Activated T-cell treated with anti-CD3 and anti-CD28 coated beads, Interleukin-2, amount 50 U/mL, for 24 hours (primary cell): Measurements from ENCODE around the gene CMTM3.
"Not testable (repeated sequence)": the region's sequence is repeated elsewhere in the genome, so short reads cannot be mapped to it uniquely, and the experiment has no call there.

ENCODE experiments used
- DNase-seq: peaks from one replicate; pipeline ENCODE4 v3.0.0-alpha.2; 2020
- H3K27ac Mint-ChIP-seq: 2 replicates; pipeline ENCODE4 v1.8.0; 2020; ENCODE audit warnings: mild to moderate bottlenecking, mixed read lengths
- H3K27me3 Mint-ChIP-seq: 2 replicates; pipeline ENCODE4 v1.8.0; 2020; ENCODE audit warnings: mixed read lengths
- H3K36me3 Mint-ChIP-seq: 2 replicates; pipeline ENCODE4 v1.8.0; 2020; ENCODE audit warnings: low read depth, mixed read lengths
- H3K4me1 Mint-ChIP-seq: 2 replicates; pipeline ENCODE4 v1.8.0; 2020; ENCODE audit warnings: low read depth, mixed read lengths
- H3K4me3 Mint-ChIP-seq: 2 replicates; pipeline ENCODE4 v1.8.0; 2020; ENCODE audit warnings: mild to moderate bottlenecking, moderate library complexity, mixed read lengths
- H3K9me3 Mint-ChIP-seq: 2 replicates; pipeline ENCODE4 v1.8.0; 2020; ENCODE audit warnings: mixed read lengths

The CMTM3 gene

GRCh38 chr16:66650707-66651473, 46.4 kb downstream of the CMTM3 start:
- no peak overlapping the region for H3K27ac Mint-ChIP-seq
- H3K27me3 Mint-ChIP-seq = peaks cover 4% of the 10 kb centered on the region
- H3K4me3 Mint-ChIP-seq = no peak overlapping the region
- H3K36me3 Mint-ChIP-seq = no peaks in the 10 kb centered on the region
- DNase-seq = peak; percentile 72
- no peaks in the 10 kb centered on the region for H3K9me3 Mint-ChIP-seq
- peaks cover 10% of the 10 kb centered on the region for H3K4me1 Mint-ChIP-seq

GRCh38 chr16:66651474-66651765, 46.9 kb downstream of the CMTM3 start:
- no peak overlapping the region for H3K4me3 Mint-ChIP-seq
- no peaks in the 10 kb centered on the region for H3K36me3 Mint-ChIP-seq
- H3K27me3 Mint-ChIP-seq = peaks cover 4% of the 10 kb centered on the region
- H3K4me1 Mint-ChIP-seq = peaks cover 10% of the 10 kb centered on the region
- H3K9me3 Mint-ChIP-seq = no peaks in the 10 kb centered on the region
- no peak overlapping the region for H3K27ac Mint-ChIP-seq
- no peak for DNase-seq

- peaks cover 11% of the 10 kb centered on the region for H3K4me1 Mint-ChIP-seq
Measured at GRCh38 chr16:66651965-66652364, 47.5 kb downstream of the CMTM3 start.

GRCh38 chr16:66652661-66653360, 48.3 kb downstream of the CMTM3 start:
- peaks cover 11% of the 10 kb centered on the region for H3K4me1 Mint-ChIP-seq
- H3K9me3 Mint-ChIP-seq = no peaks in the 10 kb centered on the region
- no peak overlapping the region for H3K27ac Mint-ChIP-seq
- no peak overlapping the region for H3K4me3 Mint-ChIP-seq
- no peak for DNase-seq
- peaks cover 9% of the 10 kb centered on the region for H3K27me3 Mint-ChIP-seq
- H3K36me3 Mint-ChIP-seq = no peaks in the 10 kb centered on the region

More at GRCh38 chr16:66651965-66652364, 47.5 kb downstream of the CMTM3 start:
- no peak for DNase-seq
- Mint-ChIP-seq H3K27me3 (peaks cover 9% of the 10 kb centered on the region), H3K27ac (no peak overlapping the region), H3K9me3 (no peaks in the 10 kb centered on the region), H3K36me3 (no peaks in the 10 kb centered on the region), H3K4me3 (no peak overlapping the region)

- Mint-ChIP-seq H3K4me3 (no peak overlapping the region), H3K27ac (no peak overlapping the region), H3K9me3 (no peaks in the 10 kb centered on the region), H3K27me3 (peaks cover 14% of the 10 kb centered on the region), H3K36me3 (no peaks in the 10 kb centered on the region), H3K4me1 (peaks cover 11% of the 10 kb centered on the region)
- no peak for DNase-seq
Measured at GRCh38 chr16:66653581-66654350, 49.3 kb downstream of the CMTM3 start.

GRCh38 chr16:66656547-66656946, 52.0 kb downstream of the CMTM3 start:
- no peak overlapping the region for H3K27ac Mint-ChIP-seq
- no peak overlapping the region for H3K4me3 Mint-ChIP-seq
- H3K9me3 Mint-ChIP-seq = no peaks in the 10 kb centered on the region
- H3K27me3 Mint-ChIP-seq = peaks cover 15% of the 10 kb centered on the region
- H3K36me3 Mint-ChIP-seq = no peaks in the 10 kb centered on the region
- peaks cover 1% of the 10 kb centered on the region for H3K4me1 Mint-ChIP-seq
- DNase-seq = no peak

GRCh38 chr16:66658143-66658859, 53.8 kb downstream of the CMTM3 start:
- peaks cover 15% of the 10 kb centered on the region for H3K27me3 Mint-ChIP-seq

GRCh38 chr16:66658860-66659190, 54.3 kb downstream of the CMTM3 start:
- Mint-ChIP-seq H3K4me1 (peaks cover 1% of the 10 kb centered on the region), H3K4me3 (no peak overlapping the region)

More at GRCh38 chr16:66658143-66658859, 53.8 kb downstream of the CMTM3 start:
- no peak overlapping the region for H3K4me3 Mint-ChIP-seq
- H3K9me3 Mint-ChIP-seq = no peaks in the 10 kb centered on the region
- no peak overlapping the region for H3K27ac Mint-ChIP-seq
- H3K4me1 Mint-ChIP-seq = peaks cover 1% of the 10 kb centered on the region
- no peaks in the 10 kb centered on the region for H3K36me3 Mint-ChIP-seq
- no peak for DNase-seq

GRCh38 chr16:66660422-66661209, 56.1 kb downstream of the CMTM3 start:
- H3K27ac Mint-ChIP-seq = no peak overlapping the region

More at GRCh38 chr16:66658860-66659190, 54.3 kb downstream of the CMTM3 start:
- H3K36me3 Mint-ChIP-seq = no peaks in the 10 kb centered on the region
- H3K9me3 Mint-ChIP-seq = no peaks in the 10 kb centered on the region
- no peak overlapping the region for H3K27ac Mint-ChIP-seq
- peaks cover 15% of the 10 kb centered on the region for H3K27me3 Mint-ChIP-seq
- no peak for DNase-seq

GRCh38 chr16:66661210-66661560, 56.7 kb downstream of the CMTM3 start:
- H3K27ac Mint-ChIP-seq = no peak overlapping the region
- H3K9me3 Mint-ChIP-seq = no peaks in the 10 kb centered on the region

More at GRCh38 chr16:66660422-66661209, 56.1 kb downstream of the CMTM3 start:
- DNase-seq = no peak
- no peaks in the 10 kb centered on the region for H3K9me3 Mint-ChIP-seq
- peaks cover 11% of the 10 kb centered on the region for H3K27me3 Mint-ChIP-seq
- no peaks in the 10 kb centered on the region for H3K36me3 Mint-ChIP-seq
- H3K4me1 Mint-ChIP-seq = peaks cover 1% of the 10 kb centered on the region
- no peak overlapping the region for H3K4me3 Mint-ChIP-seq

GRCh38 chr16:66661671-66662346, 57.3 kb downstream of the CMTM3 start:
- not testable (repeated sequence) for H3K27me3 Mint-ChIP-seq, DNase-seq, H3K36me3 Mint-ChIP-seq, H3K4me3 Mint-ChIP-seq, H3K4me1 Mint-ChIP-seq, H3K27ac Mint-ChIP-seq, H3K9me3 Mint-ChIP-seq

More at GRCh38 chr16:66661210-66661560, 56.7 kb downstream of the CMTM3 start:
- Mint-ChIP-seq H3K4me1 (peaks cover 1% of the 10 kb centered on the region), H3K4me3 (no peak overlapping the region), H3K36me3 (no peaks in the 10 kb centered on the region), H3K27me3 (peaks cover 11% of the 10 kb centered on the region)
- no peak for DNase-seq

GRCh38 chr16:66662445-66663194, 58.1 kb downstream of the CMTM3 start:
- no peaks in the 10 kb centered on the region for H3K4me1 Mint-ChIP-seq
- no peak overlapping the region for H3K27ac Mint-ChIP-seq
- no peak for DNase-seq
- H3K4me3 Mint-ChIP-seq = no peak overlapping the region
- peaks cover 6% of the 10 kb centered on the region for H3K27me3 Mint-ChIP-seq
- no peaks in the 10 kb centered on the region for H3K36me3 Mint-ChIP-seq
- H3K9me3 Mint-ChIP-seq = no peaks in the 10 kb centered on the region
